HepG2 (cell line): ENCODE data around the gene VTI1B. TPM values are rescaled to one million over a fixed set of nuclear protein-coding genes. Genes with fewer than 3 reads are reported as not detected.

Source experiments
- AGO2 ChIP-seq: fragments of 200-400 bp; formaldehyde crosslinking; optimal IDR thresholded peaks from 2 replicates; pipeline ENCODE3; 2017; ENCODE audit warnings: mild to moderate bottlenecking, low read depth, low read length, moderate library complexity
- AKAP8 ChIP-seq: sonication (generic); formaldehyde crosslinking; IDR thresholded peaks from 2 replicates; pipeline ENCODE4 v1.5.1; 2020; ENCODE audit warnings: mild to moderate bottlenecking, missing genetic modification reagents
- ELF4 ChIP-seq: sonication (generic); formaldehyde crosslinking; IDR thresholded peaks from 2 replicates; pipeline ENCODE4 v1.5.0; 2020; ENCODE audit warnings: missing genetic modification reagents, mild to moderate bottlenecking, moderate library complexity, borderline replicate concordance
- HDAC2 ChIP-seq: sonication (generic); formaldehyde crosslinking; IDR thresholded peaks from 2 replicates; pipeline ENCODE4 v1.4.0; 2020; ENCODE audit warnings: missing genetic modification reagents
- KAT8 ChIP-seq: IDR thresholded peaks from 2 replicates; pipeline ENCODE4 v1.6.1; 2016; ENCODE audit warnings: missing genetic modification reagents, missing compliant biosample characterization
- KDM1A ChIP-seq: IDR thresholded peaks from 2 replicates; pipeline ENCODE4 v1.6.1; 2016; ENCODE audit warnings: missing compliant biosample characterization
- KLF9 ChIP-seq: IDR thresholded peaks from 2 replicates; pipeline ENCODE4 v1.6.1; 2016; ENCODE audit warnings: low read depth
- MED13 ChIP-seq: sonication (generic); formaldehyde crosslinking; IDR thresholded peaks from 2 replicates; pipeline ENCODE4 v1.5.0; 2020; ENCODE audit warnings: missing genetic modification reagents
- MTF2 ChIP-seq: sonication (generic); formaldehyde crosslinking; IDR thresholded peaks from 2 replicates; pipeline ENCODE4 v1.5.0; 2020; ENCODE audit warnings: missing genetic modification reagents, borderline replicate concordance
- NR2F6 ChIP-seq, 2 experiments: IDR thresholded peaks; 2 replicates each; pipeline ENCODE4 v1.6.1; 2016; ENCODE audit warnings: antibody characterized with exemption in 1 of 2, mild to moderate bottlenecking in 1 of 2
- RFX1 ChIP-seq: fragments of 450-650 bp; IDR thresholded peaks from 2 replicates; pipeline ENCODE4 v1.6.1; 2017
- SAP130 ChIP-seq: IDR thresholded peaks from 2 replicates; pipeline ENCODE4 v1.6.1; 2016; ENCODE audit warnings: low read depth
- SMC3 ChIP-seq: IDR thresholded peaks from 2 replicates; pipeline ENCODE4 v1.6.1; 2011; ENCODE audit warnings: low read length, improper control_type of control experiment
- STAG1 ChIP-seq: sonication (generic); formaldehyde crosslinking; IDR thresholded peaks from 2 replicates; pipeline ENCODE4 v1.4.0; 2020; ENCODE audit warnings: missing genetic modification reagents
- ZC3H4 ChIP-seq: sonication (generic); formaldehyde crosslinking; IDR thresholded peaks from 2 replicates; pipeline ENCODE4 v1.4.0; 2020; ENCODE audit warnings: missing genetic modification reagents, borderline replicate concordance
- ZFYVE20 ChIP-seq: sonication (generic); formaldehyde crosslinking; IDR thresholded peaks from 2 replicates; pipeline ENCODE4 v1.8.0; 2023; ENCODE audit warnings: low read depth, mild to moderate bottlenecking, moderate library complexity, missing genetic modification reagents, borderline replicate concordance
- ZNF749 ChIP-seq: sonication (generic); formaldehyde crosslinking; IDR thresholded peaks from 2 replicates; pipeline ENCODE4 v1.8.0; 2022; ENCODE audit warnings: mild to moderate bottlenecking, missing genetic modification reagents, moderate library complexity, borderline replicate concordance
- polyA plus RNA-seq, 8 experiments: library from polyadenylated mRNA; depleted of rRNA in 3 of 8; stranded (reverse) in 7 of 8; unstranded in 1 of 8; fragments of >200 nt; fragmentation: Illumina TruSeq in 4 of 8; extraction: Trizol in 4 of 8; gene quantifications; 2 replicates each; pipeline versions ENCODE4 v1.2.1 to v1.2.3, GENCODE V29; 2011 to 2016; ENCODE audit warnings: low read depth in 4 of 8, missing spikeins in 1 of 8, mixed read lengths in 1 of 8; ENCODE audit not compliant: insufficient read depth in 1 of 8
- total RNA-seq, 5 experiments: library from RNA; depleted of rRNA; stranded (reverse); fragments of >200 nt; fragmentation: Illumina TruSeq; extraction: Trizol; gene quantifications; 2 replicates each; pipeline ENCODE4 v1.2.3, GENCODE V29; 2016; ENCODE audit warnings: low read depth in 1 of 5
- TF ChIP-seq, protein P1 (sequence below): IDR thresholded peaks from 2 replicates; pipeline ENCODE4 v1.6.1; 2016; ENCODE audit warnings: low read depth
- TF ChIP-seq, protein P2 (sequence below): sonication (generic); formaldehyde crosslinking; IDR thresholded peaks from 2 replicates; pipeline ENCODE4 v1.4.0; 2020; ENCODE audit warnings: missing genetic modification reagents, mild to moderate bottlenecking, borderline replicate concordance
- TF ChIP-seq, protein P3 (sequence below): sonication (generic); formaldehyde crosslinking; IDR thresholded peaks from 2 replicates; pipeline ENCODE4 v1.9.0; 2021; ENCODE audit warnings: missing genetic modification reagents, mild to moderate bottlenecking, borderline replicate concordance
- TF ChIP-seq, protein P4 (sequence below): IDR thresholded peaks from 2 replicates; pipeline ENCODE4 v1.4.0; 2020; ENCODE audit warnings: mild to moderate bottlenecking, missing genetic modification reagents

Gene VTI1B
- total and polyA plus RNA-seq, 2 of the 13 experiments (the other 11 are each of a cell fraction or from before 2014, with no cell fraction given), result 39.0 to 103 TPM

DNA sequence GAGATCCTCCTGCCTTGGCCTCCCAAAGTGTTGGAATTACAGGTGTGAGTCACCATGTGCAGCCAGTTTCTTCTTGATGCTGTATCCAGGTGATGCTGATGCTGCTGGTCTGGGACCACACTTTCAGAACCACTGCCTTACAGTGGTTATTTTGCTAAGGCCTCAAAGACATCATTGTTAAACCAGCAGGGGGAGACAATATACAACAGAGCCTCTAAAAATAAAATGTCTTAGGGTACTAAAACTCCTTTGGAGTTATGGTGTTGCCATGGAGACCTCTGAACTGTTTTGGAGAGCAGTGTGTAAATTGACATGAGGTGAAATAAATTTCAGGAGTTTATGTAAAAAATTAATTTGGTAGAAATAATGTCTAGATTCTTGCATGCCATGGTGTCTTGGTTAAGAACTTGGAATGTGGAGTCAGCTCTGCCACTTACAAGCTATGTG, 55.8 kb downstream of the VTI1B start (continued):
- TF ChIP-seq, protein P1, sequence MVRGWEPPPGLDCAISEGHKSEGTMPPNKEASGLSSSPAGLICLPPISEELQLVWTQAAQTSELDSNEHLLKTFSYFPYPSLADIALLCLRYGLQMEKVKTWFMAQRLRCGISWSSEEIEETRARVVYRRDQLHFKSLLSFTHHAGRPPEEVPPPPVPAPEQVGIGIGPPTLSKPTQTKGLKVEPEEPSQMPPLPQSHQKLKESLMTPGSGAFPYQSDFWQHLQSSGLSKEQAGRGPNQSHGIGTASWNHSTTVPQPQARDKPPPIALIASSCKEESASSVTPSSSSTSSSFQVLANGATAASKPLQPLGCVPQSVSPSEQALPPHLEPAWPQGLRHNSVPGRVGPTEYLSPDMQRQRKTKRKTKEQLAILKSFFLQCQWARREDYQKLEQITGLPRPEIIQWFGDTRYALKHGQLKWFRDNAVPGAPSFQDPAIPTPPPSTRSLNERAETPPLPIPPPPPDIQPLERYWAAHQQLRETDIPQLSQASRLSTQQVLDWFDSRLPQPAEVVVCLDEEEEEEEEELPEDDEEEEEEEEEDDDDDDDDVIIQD, result 0 out of 2 replicates have a peak, but pooled peaks have one; percentile 15
- TF ChIP-seq ELF4 (CRISPR knock-in tag) (no peak), KLF9 (CRISPR knock-in tag) (no peak), MTF2 (CRISPR knock-in tag) (no peak), NR2F6 (IDR thresholded peaks at IDR 0.05) (no peak), NR2F6 (CRISPR knock-in tag; IDR thresholded peaks at IDR 0.05) (no peak), SAP130 (CRISPR knock-in tag) (peak; percentile 30; the same call in 1 of the 2 replicates), ZFYVE20 (no peak), MED13 (no peak), ZNF749 (CRISPR knock-in tag) (no peak), ZC3H4 (CRISPR knock-in tag) (no peak), KDM1A (CRISPR knock-in tag) (no peak), AKAP8 (CRISPR knock-in tag) (no peak), KAT8 (CRISPR knock-in tag) (0 out of 2 replicates have a peak, but pooled peaks have one; percentile 26), STAG1 (peak; percentile 80), AGO2 (no peak), HDAC2 (no peak), RFX1 (peak; percentile 52), SMC3 (peak; percentile 88)
- TF ChIP-seq, protein P2, sequence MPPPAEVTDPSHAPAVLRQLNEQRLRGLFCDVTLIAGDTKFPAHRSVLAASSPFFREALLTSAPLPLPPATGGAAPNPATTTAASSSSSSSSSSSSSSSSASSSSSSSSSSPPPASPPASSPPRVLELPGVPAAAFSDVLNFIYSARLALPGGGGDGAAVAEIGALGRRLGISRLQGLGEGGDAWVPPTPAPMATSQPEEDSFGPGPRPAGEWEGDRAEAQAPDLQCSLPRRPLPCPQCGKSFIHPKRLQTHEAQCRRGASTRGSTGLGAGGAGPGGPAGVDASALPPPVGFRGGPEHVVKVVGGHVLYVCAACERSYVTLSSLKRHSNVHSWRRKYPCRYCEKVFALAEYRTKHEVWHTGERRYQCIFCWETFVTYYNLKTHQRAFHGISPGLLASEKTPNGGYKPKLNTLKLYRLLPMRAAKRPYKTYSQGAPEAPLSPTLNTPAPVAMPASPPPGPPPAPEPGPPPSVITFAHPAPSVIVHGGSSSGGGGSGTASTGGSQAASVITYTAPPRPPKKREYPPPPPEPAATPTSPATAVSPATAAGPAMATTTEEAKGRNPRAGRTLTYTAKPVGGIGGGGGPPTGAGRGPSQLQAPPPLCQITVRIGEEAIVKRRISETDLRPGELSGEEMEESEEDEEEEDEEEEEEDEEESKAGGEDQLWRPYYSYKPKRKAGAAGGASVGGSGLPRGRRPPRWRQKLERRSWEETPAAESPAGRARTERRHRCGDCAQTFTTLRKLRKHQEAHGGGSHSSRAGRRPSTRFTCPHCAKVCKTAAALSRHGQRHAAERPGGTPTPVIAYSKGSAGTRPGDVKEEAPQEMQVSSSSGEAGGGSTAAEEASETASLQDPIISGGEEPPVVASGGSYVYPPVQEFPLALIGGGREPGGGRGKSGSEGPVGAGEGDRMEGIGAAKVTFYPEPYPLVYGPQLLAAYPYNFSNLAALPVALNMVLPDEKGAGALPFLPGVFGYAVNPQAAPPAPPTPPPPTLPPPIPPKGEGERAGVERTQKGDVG (CRISPR knock-in tag), result no peak
- TF ChIP-seq, protein P3, sequence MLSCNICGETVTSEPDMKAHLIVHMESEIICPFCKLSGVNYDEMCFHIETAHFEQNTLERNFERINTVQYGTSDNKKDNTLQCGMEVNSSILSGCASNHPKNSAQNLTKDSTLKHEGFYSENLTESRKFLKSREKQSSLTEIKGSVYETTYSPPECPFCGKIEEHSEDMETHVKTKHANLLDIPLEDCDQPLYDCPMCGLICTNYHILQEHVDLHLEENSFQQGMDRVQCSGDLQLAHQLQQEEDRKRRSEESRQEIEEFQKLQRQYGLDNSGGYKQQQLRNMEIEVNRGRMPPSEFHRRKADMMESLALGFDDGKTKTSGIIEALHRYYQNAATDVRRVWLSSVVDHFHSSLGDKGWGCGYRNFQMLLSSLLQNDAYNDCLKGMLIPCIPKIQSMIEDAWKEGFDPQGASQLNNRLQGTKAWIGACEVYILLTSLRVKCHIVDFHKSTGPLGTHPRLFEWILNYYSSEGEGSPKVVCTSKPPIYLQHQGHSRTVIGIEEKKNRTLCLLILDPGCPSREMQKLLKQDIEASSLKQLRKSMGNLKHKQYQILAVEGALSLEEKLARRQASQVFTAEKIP, result no peak
- TF ChIP-seq, protein P4, sequence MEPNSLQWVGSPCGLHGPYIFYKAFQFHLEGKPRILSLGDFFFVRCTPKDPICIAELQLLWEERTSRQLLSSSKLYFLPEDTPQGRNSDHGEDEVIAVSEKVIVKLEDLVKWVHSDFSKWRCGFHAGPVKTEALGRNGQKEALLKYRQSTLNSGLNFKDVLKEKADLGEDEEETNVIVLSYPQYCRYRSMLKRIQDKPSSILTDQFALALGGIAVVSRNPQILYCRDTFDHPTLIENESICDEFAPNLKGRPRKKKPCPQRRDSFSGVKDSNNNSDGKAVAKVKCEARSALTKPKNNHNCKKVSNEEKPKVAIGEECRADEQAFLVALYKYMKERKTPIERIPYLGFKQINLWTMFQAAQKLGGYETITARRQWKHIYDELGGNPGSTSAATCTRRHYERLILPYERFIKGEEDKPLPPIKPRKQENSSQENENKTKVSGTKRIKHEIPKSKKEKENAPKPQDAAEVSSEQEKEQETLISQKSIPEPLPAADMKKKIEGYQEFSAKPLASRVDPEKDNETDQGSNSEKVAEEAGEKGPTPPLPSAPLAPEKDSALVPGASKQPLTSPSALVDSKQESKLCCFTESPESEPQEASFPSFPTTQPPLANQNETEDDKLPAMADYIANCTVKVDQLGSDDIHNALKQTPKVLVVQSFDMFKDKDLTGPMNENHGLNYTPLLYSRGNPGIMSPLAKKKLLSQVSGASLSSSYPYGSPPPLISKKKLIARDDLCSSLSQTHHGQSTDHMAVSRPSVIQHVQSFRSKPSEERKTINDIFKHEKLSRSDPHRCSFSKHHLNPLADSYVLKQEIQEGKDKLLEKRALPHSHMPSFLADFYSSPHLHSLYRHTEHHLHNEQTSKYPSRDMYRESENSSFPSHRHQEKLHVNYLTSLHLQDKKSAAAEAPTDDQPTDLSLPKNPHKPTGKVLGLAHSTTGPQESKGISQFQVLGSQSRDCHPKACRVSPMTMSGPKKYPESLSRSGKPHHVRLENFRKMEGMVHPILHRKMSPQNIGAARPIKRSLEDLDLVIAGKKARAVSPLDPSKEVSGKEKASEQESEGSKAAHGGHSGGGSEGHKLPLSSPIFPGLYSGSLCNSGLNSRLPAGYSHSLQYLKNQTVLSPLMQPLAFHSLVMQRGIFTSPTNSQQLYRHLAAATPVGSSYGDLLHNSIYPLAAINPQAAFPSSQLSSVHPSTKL (CRISPR knock-in tag), result 0 out of 2 replicates have a peak, but pooled peaks have one; percentile 11
